Raji (cell line): ENCODE results near the gene PTPRD.

ENCODE experiments used
- POLR2A ChIP-seq: IDR thresholded peaks from 2 replicates; pipeline ENCODE4 v1.6.1; 2011; ENCODE audit warnings: low read depth, low read length, control low read depth; ENCODE audit not compliant: insufficient read depth

PTPRD gene

GRCh38 chr9:9523476-9524139 is 1089.2 kb downstream of the PTPRD start:
- TF ChIP-seq POLR2A = no peak

DNA sequence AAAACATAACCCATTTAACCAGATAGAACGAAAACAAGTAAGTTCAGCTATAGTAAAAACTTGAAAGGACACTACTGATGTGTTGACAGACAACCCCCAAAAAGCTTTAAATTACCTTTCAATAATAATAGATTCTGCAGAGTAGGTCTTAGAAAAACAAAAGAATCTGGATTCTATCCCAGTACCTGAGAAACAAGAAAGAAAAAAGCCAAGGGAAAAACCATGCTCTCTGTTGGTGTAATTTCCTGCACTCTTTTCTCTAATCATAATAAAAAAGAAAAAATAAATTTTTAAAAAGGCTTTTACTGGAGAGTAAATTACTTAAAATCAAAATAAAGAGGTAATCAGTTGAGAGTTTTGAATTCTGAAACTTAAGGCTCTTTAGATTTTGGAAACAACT is 1090.4 kb downstream of the PTPRD start:
- no peak for TF ChIP-seq POLR2A

DNA sequence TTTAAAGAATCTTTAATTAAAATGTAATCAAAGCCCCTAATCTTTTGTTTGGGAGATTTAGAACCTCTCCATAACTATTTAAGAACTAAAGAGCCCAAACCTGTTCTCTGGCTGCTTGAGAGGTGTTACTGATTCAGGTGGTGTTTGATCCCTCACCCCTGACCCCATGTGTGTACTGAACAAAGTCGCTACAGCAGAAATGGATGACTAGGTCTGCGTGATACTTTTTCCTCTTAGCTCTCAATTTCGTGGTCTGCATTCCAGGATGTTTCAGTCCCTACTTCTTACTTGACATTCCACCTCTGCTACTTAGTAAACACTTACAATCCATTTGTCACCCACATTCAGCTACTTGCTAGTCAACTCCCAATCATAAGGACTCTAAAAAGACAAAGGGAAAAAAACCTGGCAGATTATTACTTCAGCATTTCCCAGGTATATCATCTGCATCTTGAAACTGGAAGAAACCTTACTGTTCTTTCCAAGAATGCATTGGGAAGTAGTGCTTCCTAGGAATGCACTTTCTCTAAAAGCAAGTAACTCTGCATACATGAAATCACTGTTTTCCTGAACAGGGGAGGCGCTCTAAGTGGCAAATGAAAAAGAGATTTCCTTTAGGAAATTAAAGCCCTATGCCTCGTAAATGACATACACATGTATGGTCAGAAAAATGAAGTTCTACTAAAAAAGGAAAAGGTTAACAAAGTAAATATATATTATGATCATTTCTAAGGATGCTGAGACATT is 1091.6 kb downstream of the PTPRD start:
- TF ChIP-seq POLR2A = no peak

DNA sequence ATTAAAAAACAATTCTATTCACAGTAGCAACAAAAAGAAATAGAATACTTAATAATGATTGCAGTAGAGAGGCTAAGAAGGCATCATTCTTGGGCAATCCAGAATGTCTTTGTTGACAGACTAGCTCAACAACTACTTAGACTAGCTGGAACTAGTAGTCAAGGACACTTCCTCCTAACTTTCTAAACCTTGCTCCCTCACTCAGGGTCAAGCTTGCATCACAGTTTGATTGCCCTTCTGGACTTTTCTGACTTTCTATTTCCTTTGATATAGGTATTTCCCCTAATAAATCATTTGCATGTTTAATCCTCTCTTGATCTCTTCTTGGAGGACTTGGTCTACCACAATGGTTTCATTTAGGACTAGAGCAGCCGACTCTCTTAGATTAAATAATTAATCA is 1107.9 kb downstream of the PTPRD start:
- TF ChIP-seq POLR2A = no peak

DNA sequence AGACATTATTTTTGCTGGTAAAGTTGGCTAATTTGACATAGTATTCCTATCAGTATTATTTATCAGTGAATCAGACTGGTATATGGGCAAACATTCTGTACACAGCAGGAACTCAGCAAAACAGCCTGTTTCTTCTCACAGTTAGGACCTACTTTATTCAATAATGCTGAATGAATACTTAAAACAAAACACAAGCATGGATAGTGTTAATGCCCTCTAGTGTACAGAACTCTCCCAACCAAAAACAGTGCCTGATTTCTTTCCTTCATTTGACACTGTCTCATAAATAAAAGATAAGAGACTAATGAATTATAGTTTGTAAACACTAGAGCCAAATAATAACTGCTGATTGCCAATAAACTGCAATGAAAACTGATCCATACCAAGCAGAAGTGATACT is 1113.3 kb downstream of the PTPRD start:
- no peak for TF ChIP-seq POLR2A

GRCh38 chr9:9498846-9499245 is 1114.0 kb downstream of the PTPRD start:
- no peak for TF ChIP-seq POLR2A

GRCh38 chr9:9498128-9498527 is 1114.7 kb downstream of the PTPRD start:
- no peak for TF ChIP-seq POLR2A

DNA sequence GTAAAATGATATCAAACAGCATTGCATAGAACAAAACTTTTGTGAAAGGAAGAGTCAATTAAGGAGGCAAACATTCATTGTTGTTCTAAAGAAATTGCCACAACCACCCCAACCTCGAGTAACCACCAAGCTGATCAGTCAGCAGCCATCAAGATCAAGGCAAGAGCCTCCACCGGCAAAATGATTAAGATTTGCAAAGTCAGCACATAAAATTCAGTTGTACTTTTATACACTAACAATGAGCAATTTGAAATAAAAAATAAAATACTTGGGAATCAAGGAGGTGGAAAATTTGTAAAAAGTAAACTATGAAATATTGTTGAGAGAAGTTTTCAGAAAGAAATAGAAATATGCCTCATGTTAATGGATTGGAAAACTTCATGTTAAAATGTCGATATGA is 1118.5 kb downstream of the PTPRD start:
- TF ChIP-seq POLR2A = no peak

DNA sequence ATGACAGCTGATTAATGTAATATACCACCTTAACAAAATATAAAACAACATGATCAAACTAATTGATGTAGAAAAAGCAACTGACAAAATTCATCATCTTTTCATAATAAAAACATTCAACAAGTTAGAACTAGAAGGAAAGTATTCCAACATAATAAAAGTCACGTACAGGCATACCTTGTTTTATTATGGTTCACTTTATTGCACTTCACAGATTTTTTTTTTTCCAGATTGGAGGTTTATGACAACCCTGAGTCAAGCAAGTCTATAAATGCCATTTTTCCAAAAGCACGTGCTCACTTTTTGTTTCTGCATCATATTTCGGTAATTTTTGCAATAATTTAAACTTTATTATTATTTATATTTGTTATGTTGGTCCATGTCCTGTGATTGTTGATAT is 1120.3 kb downstream of the PTPRD start:
- TF ChIP-seq POLR2A = no peak

DNA sequence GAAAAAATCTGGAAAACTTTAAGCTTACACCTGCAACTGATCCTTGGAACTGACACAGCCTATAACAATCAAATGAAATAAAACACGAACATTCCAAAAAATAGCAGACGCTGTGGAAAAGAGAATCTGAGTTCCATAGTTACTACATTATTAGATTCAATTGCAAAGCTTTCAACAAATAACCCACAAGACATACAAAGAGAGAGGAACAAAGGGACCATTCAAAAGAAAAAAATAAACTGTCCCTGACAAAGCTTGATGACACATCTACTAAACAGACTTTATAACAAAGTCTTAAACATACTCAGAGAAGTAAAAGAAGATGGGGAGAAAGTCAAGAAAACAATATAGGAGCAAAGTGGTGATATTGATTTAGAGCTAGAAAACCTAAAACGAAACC is 1123.6 kb downstream of the PTPRD start:
- no peak for TF ChIP-seq POLR2A

GRCh38 chr9:9483175-9483574 is 1129.6 kb downstream of the PTPRD start:
- no peak for TF ChIP-seq POLR2A

GRCh38 chr9:9478741-9479140 is 1134.1 kb downstream of the PTPRD start:
- TF ChIP-seq POLR2A = no peak

GRCh38 chr9:9469271-9469670 is 1143.5 kb downstream of the PTPRD start:
- TF ChIP-seq POLR2A = no peak

DNA sequence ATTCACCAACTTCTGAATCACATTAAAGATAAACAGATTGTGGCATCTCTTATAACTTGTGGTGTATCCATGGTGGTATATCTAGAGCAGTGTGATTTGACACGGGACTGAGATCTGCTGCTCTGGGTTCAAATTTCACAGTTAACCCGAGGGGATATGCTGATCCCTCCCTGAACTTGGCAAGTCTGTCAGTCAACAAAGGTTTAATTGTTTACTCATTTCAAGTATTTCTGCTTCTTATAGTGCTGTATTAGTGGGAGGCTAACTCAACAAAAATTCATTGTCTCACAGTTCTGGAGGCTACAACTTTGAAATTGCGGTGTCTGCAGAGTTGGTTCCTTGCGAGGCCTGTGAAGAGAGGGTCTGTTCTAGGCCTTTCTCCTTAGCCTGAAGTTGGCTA is 1175.2 kb downstream of the PTPRD start:
- TF ChIP-seq POLR2A = no peak

DNA sequence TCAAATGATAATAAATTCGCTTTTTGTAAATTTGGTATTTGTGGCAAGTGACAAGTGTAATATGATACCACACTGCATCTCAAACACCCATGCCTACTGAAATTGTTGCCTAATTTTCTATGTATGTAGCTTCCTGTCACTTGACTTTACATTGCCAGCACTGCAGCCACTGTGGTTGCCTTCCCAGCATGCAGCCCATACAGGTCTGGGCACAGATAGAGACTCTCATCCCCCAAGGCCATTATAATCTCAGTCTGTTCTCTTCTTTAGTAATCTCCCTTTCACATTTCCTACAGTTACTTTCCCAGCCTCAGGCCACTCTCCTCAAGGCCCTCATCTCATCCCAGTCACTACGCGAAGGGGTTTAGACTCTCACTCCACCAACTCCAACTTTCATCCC is 1200.6 kb downstream of the PTPRD start:
- no peak for TF ChIP-seq POLR2A

GRCh38 chr9:9410736-9411135 is 1202.1 kb downstream of the PTPRD start:
- no peak for TF ChIP-seq POLR2A

DNA sequence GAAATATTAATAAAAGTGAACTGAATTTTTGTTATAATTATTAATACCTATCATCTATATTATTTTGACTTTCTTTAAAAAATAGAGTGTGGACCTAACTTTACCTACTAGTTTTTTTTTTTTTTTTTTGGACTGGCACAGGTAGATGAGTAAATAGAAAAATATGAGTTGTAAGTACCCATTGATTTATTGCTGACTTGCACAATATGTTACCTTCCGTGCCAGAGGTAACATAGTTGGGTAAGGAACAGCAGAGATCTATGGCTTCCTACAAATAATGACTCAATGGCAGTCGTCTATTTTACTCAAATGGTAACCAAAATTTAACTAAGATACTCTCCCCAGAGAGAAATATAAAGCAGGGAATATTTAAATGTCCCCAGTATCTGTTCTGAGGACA is 1212.8 kb downstream of the PTPRD start:
- no peak for TF ChIP-seq POLR2A
